Prostate gland (tissue), 2 donors: Measurements from ENCODE around the gene ATP5F1E.

Experiments
- POLR2AphosphoS5 ChIP-seq: sonication (generic); formaldehyde crosslinking; IDR thresholded peaks from one replicate; pipeline ENCODE4 v1.6.1; 2017; ENCODE audit warnings: antibody characterized with exemption
- TF ChIP-seq, protein P1 (sequence below), 4 experiments: fragments of 200-600 bp in 2 of 4; fragments of 450-650 bp in 2 of 4; sonication (generic) in 2 of 4; IDR thresholded peaks; 1 replicate in 3 of 4; 2 replicates in 1 of 4; pipeline ENCODE4 v1.5.1; 2016 to 2019; ENCODE audit warnings: antibody characterized with exemption in 4 of 4, mild to moderate bottlenecking in 2 of 4, moderate library complexity in 2 of 4

GRCh38 chr20:59015812-59016711 lies 16.1 kb downstream of the ATP5F1E start:
- TF ChIP-seq, protein P1, sequence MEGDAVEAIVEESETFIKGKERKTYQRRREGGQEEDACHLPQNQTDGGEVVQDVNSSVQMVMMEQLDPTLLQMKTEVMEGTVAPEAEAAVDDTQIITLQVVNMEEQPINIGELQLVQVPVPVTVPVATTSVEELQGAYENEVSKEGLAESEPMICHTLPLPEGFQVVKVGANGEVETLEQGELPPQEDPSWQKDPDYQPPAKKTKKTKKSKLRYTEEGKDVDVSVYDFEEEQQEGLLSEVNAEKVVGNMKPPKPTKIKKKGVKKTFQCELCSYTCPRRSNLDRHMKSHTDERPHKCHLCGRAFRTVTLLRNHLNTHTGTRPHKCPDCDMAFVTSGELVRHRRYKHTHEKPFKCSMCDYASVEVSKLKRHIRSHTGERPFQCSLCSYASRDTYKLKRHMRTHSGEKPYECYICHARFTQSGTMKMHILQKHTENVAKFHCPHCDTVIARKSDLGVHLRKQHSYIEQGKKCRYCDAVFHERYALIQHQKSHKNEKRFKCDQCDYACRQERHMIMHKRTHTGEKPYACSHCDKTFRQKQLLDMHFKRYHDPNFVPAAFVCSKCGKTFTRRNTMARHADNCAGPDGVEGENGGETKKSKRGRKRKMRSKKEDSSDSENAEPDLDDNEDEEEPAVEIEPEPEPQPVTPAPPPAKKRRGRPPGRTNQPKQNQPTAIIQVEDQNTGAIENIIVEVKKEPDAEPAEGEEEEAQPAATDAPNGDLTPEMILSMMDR (IDR thresholded peaks at IDR 0.05) = no peak
- TF ChIP-seq POLR2AphosphoS5 = no peak
